Right lobe of liver (tissue), 6 donors: ENCODE measurements around the gene CACNA2D4. TPM values are rescaled to one million over a fixed set of nuclear protein-coding genes. Genes with fewer than 3 reads are reported as not detected.

Experiments
- ATAC-seq, 4 donors: fragments of 200-7000 bp; cut with Tn5 transposase; one replicate each; pipeline ENCODE4 v1.9.1; 2020; ENCODE audit warnings: mild to moderate bottlenecking in 4 of 4, moderate library complexity in 4 of 4
- DNase-seq, 3 donors: peaks; one replicate each; pipeline ENCODE4 v3.0.0-alpha.2; 2020
- H3K27ac ChIP-seq, 3 donors: fragments of 200-600 bp; one replicate each; pipeline ENCODE4 v1.8.0; 2022
- H3K27me3 ChIP-seq, 2 donors: fragments of 200-600 bp; one replicate each; pipeline ENCODE4 v1.8.0; 2022
- H3K36me3 ChIP-seq, 4 donors: fragments of 200-600 bp; sonication (generic) in 1 of 4; one replicate each; pipeline versions ENCODE4 v1.5.1 to v1.8.0; 2017 to 2022; ENCODE audit warnings: control low read depth in 1 of 4
- H3K4me1 ChIP-seq, 4 donors: fragments of 200-600 bp; sonication (generic) in 1 of 4; one replicate each; pipeline versions ENCODE4 v1.5.1 to v1.8.0; 2017 to 2022; ENCODE audit warnings: control low read depth in 1 of 4
- H3K4me3 ChIP-seq, 3 donors: fragments of 200-600 bp; one replicate each; pipeline ENCODE4 v1.8.0; 2022
- H3K9me3 ChIP-seq, 4 donors: fragments of 200-600 bp; sonication (generic) in 1 of 4; one replicate each; pipeline versions ENCODE4 v1.5.1 to v1.8.0; 2017 to 2022; ENCODE audit warnings: control low read depth in 1 of 4
- POLR2A ChIP-seq: fragments of 450-650 bp; IDR thresholded peaks from one replicate; pipeline ENCODE4 v1.6.1; 2017; ENCODE audit warnings: antibody characterized with exemption, mild to moderate bottlenecking
- WGBS: methylation state at CpG from one replicate; pipeline ENCODE4 v1.1.6; 2018; ENCODE audit warnings: low coverage, low lambda C conversion rate; ENCODE audit not compliant: insufficient coverage; ENCODE audit errors: missing lambda C conversion rate; 5-methylcytosine and 5-hydroxymethylcytosine counted together
- intact Hi-C, 2 donors: fragments of 100-400 bp; cut with DNase I; formaldehyde crosslinking; loops; one replicate each; pipeline versions ENCODE4 v1.11.2 to v1.14.1; 2022
- total RNA-seq, 6 experiments: library from RNA; depleted of rRNA in 2 of 6; stranded (reverse); fragments of >200 nt in 2 of 6; fragmentation: NEBNext Ultra II Directional in 3 of 6; extraction: Animal tissue kit (Norgen Biotek cat#: 25700) in 3 of 6; gene quantifications; one replicate each; pipeline versions ENCODE4 v1.1.0 to v1.2.4, GENCODE V29; 2016 to 2023
- TF ChIP-seq, protein P1 (sequence below), 4 donors: fragments of 200-600 bp in 3 of 4; fragments of 450-650 bp in 1 of 4; IDR thresholded peaks; one replicate each; pipeline versions ENCODE4 v1.5.1 to v1.8.0; 2016 to 2022; ENCODE audit warnings: antibody characterized with exemption in 4 of 4, mild to moderate bottlenecking in 2 of 4
- donor health status: DM: no; HTN: yes; CAD: no.
- donor health status: DM: no; HTN: no; CAD: no.
- donor health status: DM: no; HTN: no; CAD: no.
- donor health status: DM: no; HTN: yes; CAD: no.
- donor health status: DM: no; HTN: yes; CAD: no.

The CACNA2D4 gene
- total RNA-seq, 6 experiments from 2014 or later: 0.87 to 1.9 (median 0.96) TPM

GRCh38 chr12:1794440-1795090, 123.9 kb downstream of the CACNA2D4 start:
- H3K9me3 ChIP-seq: no peaks in the 10 kb centered on the region
- no peaks in the 10 kb centered on the region for H3K27me3 ChIP-seq
- no peak overlapping the region for H3K4me3 ChIP-seq
- H3K27ac ChIP-seq: no peak overlapping the region
- intact Hi-C loops: loop anchor here (5.0 to 10.0 kb wide), 4 partner anchors 142 to 488 kb away; no protein-coding TSS in a partner anchor
- WGBS: 65% methylated on average over 3 of the region's 15 CpGs
- no peak for ATAC-seq
- DNase-seq: peak in 2 of 3 donors; percentile 39 to 41
- no peaks in the 10 kb centered on the region for H3K36me3 ChIP-seq
- TF ChIP-seq POLR2A: no peak
- TF ChIP-seq, protein P1, sequence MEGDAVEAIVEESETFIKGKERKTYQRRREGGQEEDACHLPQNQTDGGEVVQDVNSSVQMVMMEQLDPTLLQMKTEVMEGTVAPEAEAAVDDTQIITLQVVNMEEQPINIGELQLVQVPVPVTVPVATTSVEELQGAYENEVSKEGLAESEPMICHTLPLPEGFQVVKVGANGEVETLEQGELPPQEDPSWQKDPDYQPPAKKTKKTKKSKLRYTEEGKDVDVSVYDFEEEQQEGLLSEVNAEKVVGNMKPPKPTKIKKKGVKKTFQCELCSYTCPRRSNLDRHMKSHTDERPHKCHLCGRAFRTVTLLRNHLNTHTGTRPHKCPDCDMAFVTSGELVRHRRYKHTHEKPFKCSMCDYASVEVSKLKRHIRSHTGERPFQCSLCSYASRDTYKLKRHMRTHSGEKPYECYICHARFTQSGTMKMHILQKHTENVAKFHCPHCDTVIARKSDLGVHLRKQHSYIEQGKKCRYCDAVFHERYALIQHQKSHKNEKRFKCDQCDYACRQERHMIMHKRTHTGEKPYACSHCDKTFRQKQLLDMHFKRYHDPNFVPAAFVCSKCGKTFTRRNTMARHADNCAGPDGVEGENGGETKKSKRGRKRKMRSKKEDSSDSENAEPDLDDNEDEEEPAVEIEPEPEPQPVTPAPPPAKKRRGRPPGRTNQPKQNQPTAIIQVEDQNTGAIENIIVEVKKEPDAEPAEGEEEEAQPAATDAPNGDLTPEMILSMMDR (IDR thresholded peaks at IDR 0.05): no peak
- peaks cover 0 to 11% (median 0%) of the 10 kb centered on the region in 4 donors for H3K4me1 ChIP-seq

DNA sequence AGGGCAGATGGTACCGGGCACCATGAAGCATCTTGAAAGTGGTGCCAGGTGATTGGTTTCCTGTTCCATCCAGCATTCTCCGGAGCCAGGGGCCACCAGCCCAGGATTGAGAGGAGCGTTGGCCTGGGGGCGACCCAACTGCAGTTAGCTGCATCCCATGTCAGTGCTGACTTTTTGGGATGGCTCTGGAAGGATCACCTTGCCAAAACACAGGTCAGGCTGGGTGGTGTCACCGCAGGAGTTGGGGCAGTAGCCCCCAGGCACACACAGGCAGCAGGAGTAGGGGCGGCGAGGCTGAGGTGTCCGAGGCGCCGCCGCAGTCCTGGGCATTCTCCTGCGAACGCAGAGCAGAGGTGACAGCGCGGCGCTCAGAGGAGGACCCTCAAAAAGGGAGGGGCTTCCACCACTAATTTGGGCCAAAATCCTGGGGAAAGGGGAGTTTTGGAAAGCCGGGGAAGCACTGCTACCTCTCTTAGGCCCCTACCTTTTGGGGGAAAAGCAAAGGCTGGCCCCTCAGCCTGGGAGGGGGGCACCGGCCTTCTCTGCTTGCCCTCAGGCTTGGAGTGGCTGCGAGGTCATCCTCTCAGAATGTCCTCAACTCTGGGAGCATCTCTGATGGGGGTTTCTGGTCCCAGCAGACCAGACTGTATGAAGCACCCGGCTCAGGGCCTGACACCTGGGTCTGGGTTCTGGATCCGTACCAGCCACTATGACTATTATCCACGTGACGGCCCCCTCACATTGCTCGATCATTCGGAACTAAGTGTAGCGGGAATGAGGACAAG, 124.8 kb downstream of the CACNA2D4 start:
- WGBS: 74% methylated on average over 4 of the region's 26 CpGs
- DNase-seq: peak in 2 of 3 donors; percentile 18 to 43
- TF ChIP-seq, protein P1 (IDR thresholded peaks at IDR 0.05): no peak
- no peak for TF ChIP-seq POLR2A
- Histone ChIP-seq H3K27me3 (no peaks in the 10 kb centered on the region), H3K4me3 (no peak overlapping the region), H3K4me1 (peaks cover 0 to 11% (median 0%) of the 10 kb centered on the region in 4 donors), H3K9me3 (no peaks in the 10 kb centered on the region), H3K27ac (no peak overlapping the region), H3K36me3 (no peaks in the 10 kb centered on the region)
- intact Hi-C loops: loop anchor here (5.0 to 10.0 kb wide), 2 partner anchors 141 to 241 kb away; no protein-coding TSS in a partner anchor
- no peak for ATAC-seq

- H3K9me3 ChIP-seq: no peaks in the 10 kb centered on the region
- H3K36me3 ChIP-seq: no peaks in the 10 kb centered on the region
- H3K27ac ChIP-seq: no peak overlapping the region
- H3K4me3 ChIP-seq: no peak overlapping the region
- TF ChIP-seq, protein P1 (IDR thresholded peaks at IDR 0.05): no peak
- no peak for TF ChIP-seq POLR2A
- intact Hi-C loops: loop anchor here (5.0 to 10.0 kb wide), 2 partner anchors 140 to 242 kb away; no protein-coding TSS in a partner anchor
- no peaks in the 10 kb centered on the region for H3K27me3 ChIP-seq
- DNase-seq: no peak
- no peak for ATAC-seq
- H3K4me1 ChIP-seq: peaks cover 0 to 11% (median 0%) of the 10 kb centered on the region in 4 donors
- WGBS: no CpG with 5 or more reads among the region's 6 CpGs
These were observed 126.0 kb downstream of the CACNA2D4 start for GRCh38 chr12:1792406-1792805.

GRCh38 chr12:1791104-1791841, 127.2 kb downstream of the CACNA2D4 start:
- no peak for TF ChIP-seq POLR2A
- TF ChIP-seq, protein P1 (IDR thresholded peaks at IDR 0.05): peak; percentile 79 to 87 (median 81)
- Histone ChIP-seq H3K36me3 (peaks cover 0 to 4% (median under 1%) of the 10 kb centered on the region in 4 donors), H3K27ac (no peak overlapping the region), H3K4me3 (no peak overlapping the region), H3K27me3 (no peaks in the 10 kb centered on the region), H3K4me1 (peaks cover 0 to 8% (median 0%) of the 10 kb centered on the region in 4 donors), H3K9me3 (no peaks in the 10 kb centered on the region)
- 12% methylated on average over 7 of the region's 10 CpGs for WGBS
- DNase-seq: peak in 1 of 3 donors; percentile 66
- ATAC-seq: peak; percentile 45 to 59 (median 55)
- intact Hi-C loops: loop anchor here (5.0 to 10.0 kb wide), 2 partner anchors 139 to 244 kb away; no protein-coding TSS in a partner anchor
